K562 treated with DMSO at 1 percent for 48 hours (cell line): ENCODE measurements around the gene KIAA0753. TPM values are rescaled to one million over a fixed set of nuclear protein-coding genes. Genes with fewer than 3 reads are reported as not detected.

Source experiments
- total RNA-seq: library from RNA; unstranded; fragments of 300-600 nt; gene quantifications from 2 replicates; pipeline ENCODE4 v1.2.3, GENCODE V29; 2022; ENCODE audit warnings: low replicate concordance; ENCODE audit errors: extremely low read depth

Gene KIAA0753
- not detected in 2 replicates for total RNA-seq

GRCh38 chr17:6640536-6641246, at the start of gene KIAA0753, which contains the start of gene TXNDC17:
Gene KIAA0753, minus strand, starts transcription at chr17:6640711. Its CDS starts 5,608 bp downstream, at chr17:6635103.
Gene TXNDC17, plus strand, starts transcription at chr17:6641060. Its CDS starts 23 bp downstream, at chr17:6641083.

GRCh38 chr17:6651354-6651918, 10.9 kb upstream of the KIAA0753 start, which contains the start of the genes C17orf100 and MED31:
Gene C17orf100, plus strand, starts transcription at chr17:6651762. Its CDS starts 152 bp downstream, at chr17:6651914.
Gene MED31, minus strand, starts transcription at chr17:6651605. Its CDS starts 77 bp downstream, at chr17:6651528.

GRCh38 chr17:6556121-6557039, 84.1 kb downstream of the KIAA0753 start, which contains the start of gene PITPNM3:
Gene PITPNM3, minus strand, starts transcription at chr17:6556555. Its CDS starts 149 bp downstream, at chr17:6556406.

Other genes starting within 250 kb of the KIAA0753 start
- not detected in 2 replicates for gene AIPL1, start 205.6 kb downstream of the KIAA0753 start, total RNA-seq
- not detected in 2 replicates for gene PIMREG, start 196.3 kb downstream of the KIAA0753 start, total RNA-seq
- not detected in 2 replicates for gene PITPNM3, start 84.2 kb downstream of the KIAA0753 start, total RNA-seq
- not detected in 2 replicates for gene TXNDC17, start 349 bp upstream of the KIAA0753 start, total RNA-seq
- gene MED31, start 10.9 kb upstream of the KIAA0753 start, total RNA-seq, result not detected in 2 replicates
- gene C17orf100, start 11.1 kb upstream of the KIAA0753 start, total RNA-seq, result not detected in 2 replicates
- not detected in 2 replicates for gene SLC13A5, start 72.7 kb upstream of the KIAA0753 start, total RNA-seq
- not detected in 2 replicates for gene XAF1, start 115.3 kb upstream of the KIAA0753 start, total RNA-seq
- gene FBXO39, start 135.5 kb upstream of the KIAA0753 start, total RNA-seq, result not detected in 2 replicates
- gene TEKT1, start 191.0 kb upstream of the KIAA0753 start, total RNA-seq, result not detected in 2 replicates